HG03521 (cell line): ENCODE measurements around the gene ATL2.
"Not testable (repeated sequence)": the region's sequence is repeated elsewhere in the genome, so short reads cannot be mapped to it uniquely, and the experiment has no call there.

ENCODE experiments used
- ATAC-seq: cut with Tn5 transposase; IDR thresholded peaks from one replicate; pipeline ENCODE4 v1.9.1; 2021; ENCODE audit warnings: mild to moderate bottlenecking, moderate library complexity; ENCODE audit not compliant: unreplicated experiment

ATL2 gene

GRCh38 chr2:38377050-38377828, at the start of gene ATL2:
TSS of gene ATL2 (minus strand) at chr2:38377273. CDS start at chr2:38377260, 13 bp downstream.
- peak; percentile 81 for ATAC-seq

- no peak for ATAC-seq
Observed at GRCh38 chr2:38423763-38424162, 46.7 kb upstream of the ATL2 start.

DNA sequence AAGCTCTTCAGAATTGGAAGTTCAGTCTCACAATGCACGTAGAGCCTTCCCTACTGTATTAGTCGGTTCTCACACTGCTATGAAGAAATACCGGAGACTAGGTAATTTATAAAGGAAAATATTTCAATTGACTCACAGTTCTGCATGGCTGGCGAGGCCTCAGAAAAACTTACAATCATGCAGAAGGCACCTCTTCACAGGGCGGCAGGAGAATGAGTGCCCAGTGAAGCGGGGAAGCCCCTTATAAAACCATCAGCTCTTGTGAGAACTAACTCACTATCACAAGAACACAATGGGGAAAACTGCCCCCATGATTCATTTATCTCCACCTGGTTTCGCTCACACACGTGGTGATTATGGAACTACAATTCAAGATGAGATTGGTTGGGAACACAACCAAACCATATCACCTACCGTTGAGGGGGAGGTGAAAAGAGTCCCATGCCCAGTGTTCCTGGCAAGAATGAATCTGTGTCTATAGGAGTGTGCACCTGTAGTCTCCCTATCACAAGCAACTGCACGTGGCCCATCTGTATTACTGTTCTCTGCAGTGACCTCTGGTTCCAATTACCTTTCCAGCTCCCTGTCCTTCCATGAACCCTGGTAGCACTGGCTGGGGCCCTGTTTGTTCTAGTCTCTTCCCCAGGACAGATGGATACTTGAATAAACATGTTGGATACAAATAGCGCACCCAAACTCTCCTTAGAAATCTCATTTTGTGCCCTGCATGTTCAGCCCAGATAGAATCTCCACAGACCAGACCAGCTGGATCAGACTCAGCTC, 44.4 kb upstream of the ATL2 start:
- ATAC-seq: no peak

GRCh38 chr2:38419499-38419898, 42.4 kb upstream of the ATL2 start:
- no peak for ATAC-seq

- no peak for ATAC-seq
Observed at GRCh38 chr2:38418735-38419134, 41.7 kb upstream of the ATL2 start.

- no peak for ATAC-seq
Observed at GRCh38 chr2:38417745-38418689, 40.9 kb upstream of the ATL2 start.

DNA sequence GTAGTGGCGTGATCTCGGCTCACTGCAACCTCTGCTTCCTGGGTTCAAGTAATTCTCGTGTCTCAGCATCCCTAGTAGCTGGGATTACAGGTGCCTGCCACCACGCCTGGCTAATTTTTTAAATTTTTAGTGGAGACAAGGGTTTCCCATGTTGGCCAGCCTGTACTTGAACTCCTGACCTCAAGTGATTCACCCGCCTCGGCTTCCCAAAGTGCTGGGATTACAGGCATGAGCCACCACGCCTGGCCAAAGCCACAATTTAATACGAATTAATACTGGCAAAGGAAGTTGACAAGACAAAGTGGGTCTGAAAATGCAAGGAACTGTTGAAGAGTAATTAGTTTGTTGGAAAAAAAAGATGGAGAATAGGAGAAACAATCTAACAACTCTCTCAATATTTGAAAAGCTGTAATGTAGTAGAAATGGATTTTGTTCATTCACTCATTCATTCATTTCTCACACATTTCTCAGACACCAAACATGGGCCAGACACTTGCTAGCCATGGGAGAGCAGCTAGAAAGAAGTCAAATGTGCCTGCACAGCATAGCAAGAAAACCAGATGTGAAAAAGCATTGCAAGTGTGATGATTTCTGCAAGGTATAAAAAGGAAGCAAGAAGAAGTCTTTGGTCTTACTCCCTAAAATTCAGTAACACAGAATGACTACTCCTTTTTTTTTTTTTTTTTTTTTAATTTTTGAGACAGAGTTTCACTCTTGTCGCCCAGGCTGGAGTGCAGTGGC, 39.4 kb upstream of the ATL2 start:
- no peak for ATAC-seq

GRCh38 chr2:38415728-38416291, 38.7 kb upstream of the ATL2 start:
- no peak for ATAC-seq

DNA sequence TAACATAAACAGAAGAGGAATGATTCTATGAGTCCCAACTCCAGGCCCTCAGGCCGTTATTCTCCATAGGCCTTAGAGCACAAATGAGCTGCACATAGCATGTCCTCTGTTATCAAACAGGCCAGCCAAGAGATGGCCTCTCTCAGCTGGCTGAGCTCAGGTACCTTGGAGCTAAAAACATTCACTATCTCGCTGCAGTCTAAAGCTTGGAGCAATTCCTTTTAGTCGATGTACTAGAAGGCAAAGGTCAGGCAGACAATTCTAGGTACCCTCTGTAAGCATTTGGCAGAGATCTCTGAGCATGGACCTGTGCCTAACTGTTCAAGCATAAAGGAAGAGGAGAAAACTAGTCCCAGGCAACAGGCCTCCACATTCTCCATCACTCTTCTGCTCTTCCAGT, 38.0 kb upstream of the ATL2 start:
- no peak for ATAC-seq

- ATAC-seq: not testable (repeated sequence)
Observed at GRCh38 chr2:38412235-38412871, 35.3 kb upstream of the ATL2 start.

DNA sequence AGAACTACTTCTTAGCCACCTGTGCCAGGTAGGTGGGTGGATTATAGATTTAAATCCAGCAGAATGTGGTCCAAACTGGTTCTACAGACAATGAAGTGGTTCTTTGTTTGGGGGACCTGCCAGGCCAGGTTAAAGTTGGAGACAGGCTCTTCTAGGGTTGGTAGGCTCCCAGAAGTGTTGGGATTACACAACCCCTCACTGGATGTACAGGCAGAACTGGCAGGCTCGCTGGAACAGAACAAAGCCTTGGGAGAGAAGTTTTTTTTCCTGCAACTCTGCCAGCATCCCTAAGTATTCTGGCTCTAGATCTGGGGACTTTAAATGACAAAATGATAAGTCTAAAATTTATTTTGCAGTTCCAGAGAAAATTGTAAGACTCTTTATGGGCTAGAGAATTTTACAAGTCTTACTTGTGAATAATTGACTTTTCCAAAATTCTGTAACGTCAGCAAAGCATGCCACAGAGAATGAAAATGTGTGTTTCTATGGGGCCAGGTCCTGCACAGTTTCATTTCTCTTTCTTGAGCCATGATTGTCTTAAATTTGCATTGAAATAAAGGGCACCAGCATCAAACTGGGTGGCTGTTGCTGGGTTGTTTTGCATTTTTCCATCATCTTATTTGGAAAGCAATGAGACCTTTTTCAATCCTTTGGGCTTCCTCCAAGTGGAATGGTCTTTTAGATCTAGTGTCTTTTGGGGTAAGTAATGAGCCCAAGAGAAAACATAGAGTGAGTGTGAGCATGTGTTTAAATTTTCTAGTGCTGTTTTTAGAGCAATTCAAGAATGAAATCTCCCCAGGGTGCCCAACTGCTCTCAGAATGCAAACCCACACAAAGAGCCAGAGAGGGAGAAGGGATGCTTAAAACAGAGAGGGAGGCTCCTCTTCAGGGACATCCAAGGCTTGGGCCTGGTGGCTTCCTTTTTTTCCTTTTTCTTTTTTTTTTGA, 32.4 kb upstream of the ATL2 start:
- ATAC-seq: no peak

- ATAC-seq: no peak
Observed at GRCh38 chr2:38407111-38407682, 30.1 kb upstream of the ATL2 start.

- no peak for ATAC-seq
Observed at GRCh38 chr2:38406597-38407110, 29.6 kb upstream of the ATL2 start.

DNA sequence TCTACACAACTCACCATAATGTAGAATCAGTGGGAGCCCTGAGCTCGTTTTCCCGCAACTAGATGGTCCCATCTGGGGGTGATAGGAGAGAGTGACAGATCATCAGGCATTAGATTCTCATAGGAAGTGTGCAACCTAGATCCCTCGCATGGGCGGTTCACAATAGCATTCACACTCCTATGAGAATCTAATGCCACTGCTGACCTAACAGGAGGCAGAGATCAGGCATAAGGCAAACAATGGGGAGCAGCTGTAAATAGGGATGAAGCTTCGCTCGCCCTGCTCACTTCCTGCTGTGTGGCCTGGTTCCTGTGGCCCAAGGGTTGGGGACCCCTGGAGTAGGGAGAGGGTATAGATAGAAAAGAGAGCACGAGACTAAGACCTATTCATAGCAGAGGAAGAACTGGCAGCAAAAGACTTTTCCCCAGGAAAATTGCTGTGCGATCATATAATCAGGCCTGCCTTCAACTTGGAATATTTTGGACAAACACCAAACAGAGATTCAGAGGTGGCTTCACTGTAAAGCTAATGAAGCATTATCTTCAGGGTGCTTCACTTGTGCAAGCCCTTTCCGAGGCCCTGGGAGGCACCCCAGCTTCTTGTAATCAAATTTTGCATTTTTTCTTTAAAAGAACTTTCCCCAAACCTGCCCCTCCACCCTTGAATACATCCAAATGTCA, 29.0 kb upstream of the ATL2 start:
- ATAC-seq: no peak

GRCh38 chr2:38400513-38400912, 23.4 kb upstream of the ATL2 start:
- ATAC-seq: no peak

- no peak for ATAC-seq
Observed at GRCh38 chr2:38398739-38399138, 21.7 kb upstream of the ATL2 start.

GRCh38 chr2:38394903-38395341, 17.8 kb upstream of the ATL2 start:
- ATAC-seq: no peak
